CD4-positive, CD25-positive, alpha-beta regulatory T cell (primary cell): Measurements from ENCODE around the gene SMIM5. TPM values are rescaled to one million over a fixed set of nuclear protein-coding genes. Genes with fewer than 3 reads are reported as not detected.

ENCODE experiments used
- ATAC-seq, 2 donors: fragments of 150-1000 bp; cut with Tn5 transposase; one replicate each; pipeline ENCODE4 v1.10.0; 2021; ENCODE audit warnings: low read depth in 2 of 2, moderate number of reproducible peaks in 2 of 2, moderate library complexity in 1 of 2
- DNase-seq, 3 donors: peaks; one replicate each; pipeline versions ENCODE4 v3.0.0 to v3.0.0-alpha.2; 2012 to 2022; ENCODE audit warnings: mixed read lengths in 1 of 3
- H3K27ac ChIP-seq: one replicate; pipeline ENCODE4 v1.7.0; 2013; ENCODE audit warnings: mild to moderate bottlenecking, low read length; ENCODE audit not compliant: insufficient read depth, poor library complexity, severe bottlenecking
- H3K27me3 ChIP-seq: one replicate; pipeline ENCODE4 v1.7.0; 2013; ENCODE audit warnings: low read length; ENCODE audit not compliant: control insufficient read depth, insufficient read depth
- H3K36me3 ChIP-seq: one replicate; pipeline ENCODE4 v1.7.0; 2013; ENCODE audit warnings: mild to moderate bottlenecking, low read length, moderate library complexity; ENCODE audit not compliant: control insufficient read depth, insufficient read depth
- H3K4me1 ChIP-seq: 2 replicates; pipeline ENCODE4 v1.7.0; 2013; ENCODE audit warnings: mild to moderate bottlenecking, low read length; ENCODE audit not compliant: insufficient read depth, control insufficient read depth, poor library complexity, severe bottlenecking
- H3K4me3 ChIP-seq: one replicate; pipeline ENCODE4 v1.7.0; 2013; ENCODE audit warnings: low read depth, mild to moderate bottlenecking, low read length, moderate library complexity
- H3K9me3 ChIP-seq, 2 experiments: 1 replicate in 1 of 2; 2 replicates in 1 of 2; pipeline ENCODE4 v1.7.0; 2013; ENCODE audit warnings: low read length in 2 of 2, mild to moderate bottlenecking in 1 of 2, moderate library complexity in 1 of 2; ENCODE audit not compliant: control insufficient read depth in 2 of 2
- H3K27ac Mint-ChIP-seq, 3 donors: one replicate each; pipeline ENCODE4 v1.8.0; 2020 to 2022; ENCODE audit warnings: mild to moderate bottlenecking in 3 of 3, mixed read lengths in 3 of 3, moderate library complexity in 2 of 3
- H3K27me3 Mint-ChIP-seq: one replicate; pipeline ENCODE4 v1.8.0; 2022; ENCODE audit warnings: mild to moderate bottlenecking, mixed read lengths
- H3K36me3 Mint-ChIP-seq: one replicate; pipeline ENCODE4 v1.8.0; 2020; ENCODE audit warnings: mixed read lengths
- H3K4me1 Mint-ChIP-seq, 4 donors: one replicate each; pipeline ENCODE4 v1.8.0; 2020 to 2022; ENCODE audit warnings: mixed read lengths in 4 of 4, mild to moderate bottlenecking in 1 of 4
- H3K4me3 Mint-ChIP-seq, 4 donors: one replicate each; pipeline ENCODE4 v1.8.0; 2020 to 2022; ENCODE audit warnings: mild to moderate bottlenecking in 4 of 4, mixed read lengths in 4 of 4, moderate library complexity in 3 of 4
- H3K9me3 Mint-ChIP-seq, 7 donors: one replicate each; pipeline ENCODE4 v1.8.0; 2020 to 2022; ENCODE audit warnings: mixed read lengths in 7 of 7, mild to moderate bottlenecking in 3 of 7, moderate library complexity in 2 of 7
- polyA plus RNA-seq, 4 donors: library from polyadenylated mRNA; unstranded; fragments of 300-500 nt; fragmentation: Illumina TruSeq; gene quantifications; one replicate each; pipeline ENCODE4 v1.2.3, GENCODE V29; 2021
- total RNA-seq: library from RNA; stranded (reverse); gene quantifications from one replicate; pipeline ENCODE4 v1.2.3, GENCODE V29; 2022

SMIM5 gene
- total and polyA plus RNA-seq, 5 donors from 2014 or later, result 0.07 to 1.6 (median 0.10) TPM; not detected in 2

GRCh38 chr17:75610103-75610984, 22.9 kb upstream of the SMIM5 start:
- DNase-seq (no peak), ATAC-seq (no peak)
- no peaks in the 10 kb centered on the region for H3K36me3 ChIP-seq
- no peak overlapping the region for H3K27ac Mint-ChIP-seq
- H3K27me3 ChIP-seq, result no peaks in the 10 kb centered on the region
- H3K36me3 Mint-ChIP-seq, result no peaks in the 10 kb centered on the region
- no peak overlapping the region for H3K4me3 ChIP-seq
- no peak overlapping the region for H3K27ac ChIP-seq
- no peaks in the 10 kb centered on the region for H3K27me3 Mint-ChIP-seq
- no peaks in the 10 kb centered on the region for H3K9me3 Mint-ChIP-seq
- peaks cover 0 to 2% (median 0%) of the 10 kb centered on the region in 4 donors for H3K4me1 Mint-ChIP-seq
- no peaks in the 10 kb centered on the region for H3K9me3 ChIP-seq
- no peak overlapping the region for H3K4me3 Mint-ChIP-seq
- H3K4me1 ChIP-seq, result no peaks in the 10 kb centered on the region

GRCh38 chr17:75611851-75612429, 21.3 kb upstream of the SMIM5 start:
- H3K36me3 ChIP-seq, result no peaks in the 10 kb centered on the region
- ATAC-seq (no peak), DNase-seq (no peak)
- no peaks in the 10 kb centered on the region for H3K27me3 Mint-ChIP-seq
- no peak overlapping the region for H3K4me3 ChIP-seq
- H3K4me3 Mint-ChIP-seq, result no peak overlapping the region
- no peaks in the 10 kb centered on the region for H3K9me3 ChIP-seq
- peaks cover 0 to 2% (median 0%) of the 10 kb centered on the region in 4 donors for H3K4me1 Mint-ChIP-seq
- no peaks in the 10 kb centered on the region for H3K36me3 Mint-ChIP-seq
- no peaks in the 10 kb centered on the region for H3K27me3 ChIP-seq
- no peak overlapping the region for H3K27ac ChIP-seq
- H3K27ac Mint-ChIP-seq, result no peak overlapping the region
- no peaks in the 10 kb centered on the region for H3K4me1 ChIP-seq
- H3K9me3 Mint-ChIP-seq, result no peaks in the 10 kb centered on the region

- H3K27ac ChIP-seq, result no peak overlapping the region
- H3K4me1 Mint-ChIP-seq, result no peaks in the 10 kb centered on the region
- H3K4me3 Mint-ChIP-seq, result no peak overlapping the region
- DNase-seq (no peak), ATAC-seq (no peak)
- H3K27ac Mint-ChIP-seq, result no peak overlapping the region
- H3K4me1 ChIP-seq, result no peaks in the 10 kb centered on the region
- no peaks in the 10 kb centered on the region for H3K27me3 ChIP-seq
- no peak overlapping the region for H3K4me3 ChIP-seq
- H3K9me3 ChIP-seq, result no peaks in the 10 kb centered on the region
- no peaks in the 10 kb centered on the region for H3K27me3 Mint-ChIP-seq
- no peaks in the 10 kb centered on the region for H3K9me3 Mint-ChIP-seq
- H3K36me3 ChIP-seq, result no peaks in the 10 kb centered on the region
- no peaks in the 10 kb centered on the region for H3K36me3 Mint-ChIP-seq
These were observed 20.2 kb upstream of the SMIM5 start for GRCh38 chr17:75612906-75613626.

GRCh38 chr17:75614006-75614405, 19.2 kb upstream of the SMIM5 start:
- no peaks in the 10 kb centered on the region for H3K27me3 Mint-ChIP-seq
- H3K4me1 Mint-ChIP-seq, result no peaks in the 10 kb centered on the region
- no peaks in the 10 kb centered on the region for H3K9me3 Mint-ChIP-seq
- no peak overlapping the region for H3K27ac Mint-ChIP-seq
- Histone ChIP-seq H3K36me3 (no peaks in the 10 kb centered on the region), H3K27me3 (no peaks in the 10 kb centered on the region), H3K4me3 (no peak overlapping the region), H3K9me3 (no peaks in the 10 kb centered on the region), H3K4me1 (no peaks in the 10 kb centered on the region), H3K27ac (no peak overlapping the region)
- H3K36me3 Mint-ChIP-seq, result no peaks in the 10 kb centered on the region
- no peak for ATAC-seq
- DNase-seq, result no peak
- H3K4me3 Mint-ChIP-seq, result no peak overlapping the region

- no peaks in the 10 kb centered on the region for H3K4me1 ChIP-seq
- Mint-ChIP-seq H3K9me3 (no peaks in the 10 kb centered on the region), H3K4me3 (no peak overlapping the region), H3K27me3 (no peaks in the 10 kb centered on the region), H3K36me3 (no peaks in the 10 kb centered on the region), H3K4me1 (no peaks in the 10 kb centered on the region), H3K27ac (no peak overlapping the region)
- DNase-seq (no peak), ATAC-seq (no peak)
- no peak overlapping the region for H3K27ac ChIP-seq
- no peaks in the 10 kb centered on the region for H3K36me3 ChIP-seq
- H3K27me3 ChIP-seq, result no peaks in the 10 kb centered on the region
- H3K9me3 ChIP-seq, result no peaks in the 10 kb centered on the region
- H3K4me3 ChIP-seq, result no peak overlapping the region
These were observed 18.5 kb upstream of the SMIM5 start for GRCh38 chr17:75614556-75615270.

- Mint-ChIP-seq H3K27me3 (no peaks in the 10 kb centered on the region), H3K4me3 (no peak overlapping the region), H3K36me3 (no peaks in the 10 kb centered on the region), H3K27ac (no peak overlapping the region), H3K9me3 (no peaks in the 10 kb centered on the region), H3K4me1 (no peaks in the 10 kb centered on the region)
- no peak for ATAC-seq
- H3K9me3 ChIP-seq, result no peaks in the 10 kb centered on the region
- H3K27ac ChIP-seq, result no peak overlapping the region
- no peaks in the 10 kb centered on the region for H3K4me1 ChIP-seq
- H3K27me3 ChIP-seq, result no peaks in the 10 kb centered on the region
- DNase-seq, result no peak
- H3K4me3 ChIP-seq, result no peak overlapping the region
- H3K36me3 ChIP-seq, result no peaks in the 10 kb centered on the region
These were observed 17.9 kb upstream of the SMIM5 start for GRCh38 chr17:75615301-75615700.

- no peaks in the 10 kb centered on the region for H3K36me3 ChIP-seq
- Mint-ChIP-seq H3K4me1 (no peaks in the 10 kb centered on the region), H3K36me3 (no peaks in the 10 kb centered on the region), H3K27ac (no peak overlapping the region), H3K27me3 (no peaks in the 10 kb centered on the region), H3K4me3 (no peak overlapping the region), H3K9me3 (no peaks in the 10 kb centered on the region)
- H3K4me3 ChIP-seq, result no peak overlapping the region
- DNase-seq (no peak), ATAC-seq (no peak)
- H3K27me3 ChIP-seq, result no peaks in the 10 kb centered on the region
- no peak overlapping the region for H3K27ac ChIP-seq
- no peaks in the 10 kb centered on the region for H3K4me1 ChIP-seq
- H3K9me3 ChIP-seq, result no peaks in the 10 kb centered on the region
These were observed 16.6 kb upstream of the SMIM5 start for GRCh38 chr17:75616521-75617122.
